NCI-H2107 treated with DMSO at 0.1 percent for 48 hours (cell line): ENCODE data around the gene CD248.
"Not testable (repeated sequence)": the region's sequence is repeated elsewhere in the genome, so short reads cannot be mapped to it uniquely, and the experiment has no call there.

Experiments
- DNase-seq: peaks from one replicate; lab custom pipeline; 2025; ENCODE audit not compliant: unreplicated experiment; lab: John Stamatoyannopoulos, UW

The CD248 gene

DNA sequence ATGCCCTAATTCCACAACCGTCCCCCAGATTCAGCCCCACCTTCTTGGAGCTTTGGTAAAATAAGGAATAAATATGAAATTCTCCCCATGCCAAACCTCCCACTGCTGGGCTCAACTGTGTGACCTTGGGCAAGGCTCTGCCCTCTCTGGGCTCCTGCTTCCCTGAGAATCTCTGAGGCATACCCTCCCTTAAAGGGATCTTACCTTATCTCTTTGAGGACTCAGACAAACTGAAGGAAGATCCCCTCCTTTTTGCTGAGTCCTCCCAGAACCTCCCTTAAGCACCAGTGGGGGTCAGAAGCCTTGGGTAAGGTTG, 2.7 kb downstream of the CD248 start:
- no peak for DNase-seq

DNA sequence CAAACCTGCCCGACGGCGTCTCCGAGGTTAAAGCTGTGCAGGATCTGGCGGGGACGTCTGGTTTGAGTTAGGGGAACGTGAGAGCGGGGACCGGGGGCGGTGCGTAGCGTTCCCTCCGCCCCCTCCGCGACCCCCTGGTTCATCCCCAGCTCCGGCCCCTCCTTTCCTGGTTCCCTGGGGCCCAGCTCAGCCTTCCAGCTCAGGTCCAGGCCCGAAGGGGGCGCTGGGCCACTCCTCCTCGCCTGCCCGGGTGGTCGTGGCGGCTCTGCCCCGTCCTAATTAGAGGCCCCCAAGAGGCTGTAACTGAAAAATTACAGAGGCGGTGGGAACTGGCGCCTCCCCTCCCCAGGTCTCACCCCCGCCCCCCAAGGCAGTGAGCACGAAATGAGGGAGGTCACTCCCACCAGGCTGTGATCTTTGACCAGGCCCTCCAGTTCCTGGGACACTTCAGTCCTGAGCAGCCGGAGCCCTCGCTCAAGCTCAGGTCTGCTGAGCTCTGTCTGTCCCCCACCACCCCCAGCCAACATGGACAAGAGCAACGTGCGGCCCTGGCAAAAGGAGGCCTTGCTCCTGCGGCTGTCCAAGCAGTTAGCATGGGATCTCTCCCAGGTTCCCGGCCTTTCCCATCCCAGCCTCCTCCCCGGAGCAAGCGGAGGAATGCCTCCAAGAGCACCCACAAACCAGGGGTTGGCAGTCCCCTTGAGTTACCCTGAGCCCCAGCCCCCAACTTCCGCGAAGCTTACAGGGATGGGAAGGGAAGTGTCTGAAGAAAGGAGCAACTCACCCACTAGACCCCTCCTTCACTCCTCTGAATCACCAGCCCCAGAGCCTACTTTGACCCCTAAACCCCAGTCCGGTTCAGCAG, 3.3 kb downstream of the CD248 start:
- DNase-seq, result no peak

DNA sequence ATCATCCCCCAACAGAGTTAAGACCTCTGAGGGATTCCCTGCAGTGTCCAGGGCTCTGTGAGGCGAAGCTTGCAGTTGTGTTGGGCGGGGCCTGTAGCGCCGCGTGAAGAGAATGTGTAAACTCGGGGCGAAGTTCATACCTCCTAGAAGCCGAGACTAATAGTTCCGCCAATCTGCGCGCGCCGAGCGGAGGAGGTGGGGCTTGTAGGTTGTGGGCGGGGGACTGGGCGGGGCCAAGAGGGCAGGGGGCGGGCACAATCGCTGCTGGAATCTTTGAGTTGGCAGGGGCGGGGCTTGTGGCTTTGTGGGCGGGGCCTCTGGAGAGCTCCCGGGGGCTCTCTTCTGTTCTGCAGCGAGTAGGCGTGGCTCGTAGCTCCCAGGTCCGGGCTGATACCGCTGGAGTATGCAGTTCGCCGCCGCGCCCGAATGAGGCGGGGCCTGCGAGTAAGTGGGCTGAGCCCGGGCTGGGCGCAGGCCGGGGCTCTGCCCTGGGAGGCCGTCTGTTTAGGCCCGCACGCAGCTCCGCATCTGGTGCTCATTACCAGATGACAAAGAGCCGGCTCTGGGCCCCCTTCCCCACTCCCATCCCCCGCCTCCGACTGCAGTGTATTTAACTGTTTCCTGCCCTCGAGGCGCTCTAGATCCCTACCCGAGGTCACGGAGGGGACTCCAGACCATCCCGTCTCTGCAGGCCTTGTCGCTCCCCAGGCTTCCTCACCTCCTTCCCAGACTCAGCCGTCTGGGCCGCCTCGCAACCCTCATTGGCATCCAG, 4.1 kb downstream of the CD248 start:
- DNase-seq, result peak; percentile 83

DNA sequence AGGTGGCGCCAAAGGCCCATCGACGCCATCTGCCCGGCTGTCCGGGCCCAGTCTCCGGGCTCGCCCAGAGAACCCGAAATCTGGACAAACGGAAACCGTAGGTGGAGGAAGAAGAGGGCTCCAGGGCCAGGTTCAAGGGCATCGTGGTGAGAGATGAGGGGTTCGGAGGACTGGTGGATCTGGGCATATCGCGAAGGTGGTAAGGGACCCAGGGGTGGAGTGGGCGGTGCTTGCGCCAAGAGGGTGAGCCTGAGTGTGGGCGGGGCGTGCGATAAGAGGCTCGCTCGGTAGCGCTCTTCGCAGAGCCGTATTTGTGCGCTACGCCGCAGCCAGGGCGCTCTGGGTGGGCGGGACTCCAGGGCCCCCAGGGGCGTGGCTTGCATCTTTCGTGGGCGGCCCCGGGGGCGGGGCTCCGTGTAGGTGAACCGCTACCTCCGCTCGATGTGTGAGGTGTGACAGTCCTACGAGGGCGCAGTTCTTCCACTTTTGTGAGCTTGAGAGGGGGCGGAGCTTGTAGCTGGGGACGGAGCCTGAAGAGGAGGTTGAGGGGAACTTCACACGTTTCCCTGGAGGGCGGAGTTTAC, 4.8 kb downstream of the CD248 start:
- DNase-seq, result peak; percentile 83

DNA sequence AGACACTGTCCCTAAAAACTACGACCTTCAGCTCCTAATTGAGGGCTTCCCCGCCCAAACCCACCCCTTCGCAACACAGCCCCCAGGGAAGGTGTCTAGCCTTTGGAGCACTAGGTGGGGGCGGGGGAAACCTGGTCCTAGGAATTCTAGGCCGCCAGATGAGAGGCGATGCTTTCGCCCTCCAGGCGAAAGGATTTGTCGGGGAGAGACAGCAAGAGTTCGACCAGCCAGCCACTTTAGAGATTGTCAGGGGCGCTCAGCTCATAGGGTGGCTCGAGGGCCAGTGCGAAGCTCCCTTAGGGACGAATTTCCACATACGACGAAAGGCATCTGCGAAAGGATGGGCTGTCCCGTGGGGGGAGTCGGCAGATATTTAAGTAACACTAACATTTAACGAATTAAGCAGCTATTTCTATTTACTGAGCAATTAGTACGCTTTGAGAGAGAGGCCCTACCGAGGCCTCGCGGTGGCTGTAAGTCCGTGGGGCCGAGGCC, 5.3 kb downstream of the CD248 start:
- no peak for DNase-seq

DNA sequence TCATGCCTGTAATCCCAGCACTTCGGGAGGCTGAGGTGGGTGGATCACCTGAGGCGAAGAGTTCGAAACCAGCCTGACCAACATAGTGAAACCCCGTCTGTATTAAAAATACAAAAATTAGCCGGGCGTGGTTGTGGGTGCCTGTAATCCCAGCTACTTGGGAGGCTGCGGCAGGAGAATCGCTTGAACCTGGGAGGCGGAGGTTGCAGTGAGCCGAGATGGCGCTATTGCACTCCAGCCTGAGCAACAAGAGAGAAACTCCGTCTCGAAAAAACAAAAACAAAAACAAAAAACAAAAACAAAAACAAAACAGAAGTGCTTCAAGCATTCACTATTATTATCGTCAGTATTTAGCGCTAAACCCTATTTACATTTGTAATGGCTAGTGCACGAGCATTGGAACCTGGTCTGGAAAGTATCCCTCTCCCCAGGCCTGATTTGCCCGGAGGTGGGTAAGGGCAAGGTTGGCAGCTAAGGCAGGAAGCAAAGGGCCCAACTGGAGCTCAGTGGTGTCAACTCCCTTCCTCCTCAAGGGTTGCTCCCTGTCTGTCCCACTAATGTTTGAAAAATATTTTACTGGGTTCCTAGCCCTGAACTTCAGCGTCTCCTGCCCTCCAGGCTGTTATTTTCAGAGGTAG, 5.9 kb downstream of the CD248 start:
- not testable (repeated sequence) for DNase-seq

DNA sequence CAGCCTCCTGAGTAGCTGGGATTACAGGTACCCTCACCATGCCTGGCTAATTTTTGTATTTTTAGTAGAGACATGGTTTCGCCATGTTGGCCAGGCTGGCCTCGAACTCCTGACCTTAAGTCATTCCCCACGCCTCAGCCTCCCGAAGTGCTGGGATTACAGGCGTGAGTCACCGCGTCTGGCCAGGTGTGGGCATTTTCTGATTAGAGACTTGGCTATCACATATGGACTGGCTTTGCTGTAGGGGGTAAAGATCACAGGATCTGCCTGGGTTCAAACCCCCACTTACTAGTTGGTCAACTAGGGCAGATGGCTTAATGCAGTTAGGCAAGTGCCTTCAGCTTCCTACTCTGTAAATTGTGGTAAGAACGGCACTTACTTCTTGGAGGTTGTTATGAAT, 6.5 kb downstream of the CD248 start:
- no peak for DNase-seq

DNA sequence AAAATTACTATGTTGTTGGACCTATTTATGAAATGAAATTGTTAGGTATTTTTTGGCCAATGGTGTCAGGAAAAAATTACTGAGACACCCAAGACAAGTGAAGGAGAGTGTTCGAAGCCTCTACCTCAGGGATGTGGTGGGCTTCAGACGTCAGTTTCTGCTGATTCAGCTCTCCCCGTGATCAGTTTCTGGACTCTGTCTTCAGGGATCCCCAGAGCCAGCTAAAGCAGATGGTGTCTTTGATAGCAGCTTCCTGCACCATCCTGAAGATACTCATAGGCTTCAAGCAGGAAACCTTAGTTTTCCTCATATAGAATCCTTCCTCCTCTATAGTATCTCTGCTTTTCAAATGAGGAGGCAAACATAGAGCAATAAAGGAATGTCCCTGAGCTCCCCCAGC, 7.4 kb downstream of the CD248 start:
- DNase-seq, result no peak

DNA sequence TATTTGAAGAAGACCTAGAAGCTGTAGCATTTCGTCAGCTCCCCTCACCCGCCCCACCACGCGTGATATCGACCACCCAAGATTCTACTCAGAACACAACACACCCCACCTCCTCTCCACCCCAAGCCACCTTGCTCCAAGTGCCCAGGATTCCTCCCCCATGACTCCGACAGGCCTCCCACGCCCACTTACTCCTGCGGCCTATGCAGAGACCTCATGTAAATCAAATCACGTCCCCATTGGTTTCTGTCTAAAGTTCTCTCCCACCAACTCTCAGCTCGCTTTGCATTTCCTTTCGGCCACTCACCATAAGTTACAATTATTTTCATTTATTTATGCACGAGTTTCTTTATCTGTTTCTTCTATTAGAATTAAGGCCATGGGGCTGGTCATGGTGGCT, 14.2 kb downstream of the CD248 start:
- DNase-seq, result no peak

DNA sequence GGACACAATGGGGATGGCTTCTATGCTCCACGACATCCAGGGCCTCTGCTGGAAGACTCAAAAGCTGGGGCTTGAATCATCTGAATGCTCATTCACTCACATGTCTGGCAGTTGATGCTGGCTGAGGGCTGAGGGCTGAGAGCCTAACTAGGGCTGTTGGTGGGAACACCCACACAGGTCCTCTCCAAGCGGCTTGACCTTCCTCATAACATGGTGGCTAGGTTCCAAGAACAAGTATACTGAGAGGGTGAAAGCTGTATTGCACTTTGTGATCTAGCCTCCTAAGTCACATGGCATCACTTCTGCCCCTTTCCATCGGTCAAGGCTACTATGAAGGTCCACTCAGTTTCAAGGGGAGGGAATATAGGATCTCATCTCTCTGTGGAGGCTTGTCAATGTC, 17.7 kb downstream of the CD248 start:
- DNase-seq, result no peak

DNA sequence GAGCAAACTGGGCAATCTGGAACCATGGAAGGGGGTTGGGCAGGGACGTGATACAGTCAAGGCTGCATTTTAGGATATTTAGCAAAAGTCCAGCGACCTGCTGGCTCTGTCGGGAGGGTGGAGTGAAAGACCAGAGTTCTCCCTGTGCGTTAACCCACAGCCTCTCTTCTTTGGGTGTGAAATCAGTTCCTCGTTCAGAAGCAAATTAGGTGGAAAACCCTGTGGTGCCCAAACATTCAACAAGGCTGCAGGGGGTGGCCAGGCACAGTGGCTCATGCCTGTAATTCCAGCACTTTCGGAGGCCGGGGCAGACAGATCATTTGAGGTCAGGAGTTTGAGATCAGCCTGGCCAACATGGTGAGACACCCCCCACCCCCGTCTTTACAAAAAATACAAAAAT, 19.2 kb downstream of the CD248 start:
- DNase-seq, result no peak

DNA sequence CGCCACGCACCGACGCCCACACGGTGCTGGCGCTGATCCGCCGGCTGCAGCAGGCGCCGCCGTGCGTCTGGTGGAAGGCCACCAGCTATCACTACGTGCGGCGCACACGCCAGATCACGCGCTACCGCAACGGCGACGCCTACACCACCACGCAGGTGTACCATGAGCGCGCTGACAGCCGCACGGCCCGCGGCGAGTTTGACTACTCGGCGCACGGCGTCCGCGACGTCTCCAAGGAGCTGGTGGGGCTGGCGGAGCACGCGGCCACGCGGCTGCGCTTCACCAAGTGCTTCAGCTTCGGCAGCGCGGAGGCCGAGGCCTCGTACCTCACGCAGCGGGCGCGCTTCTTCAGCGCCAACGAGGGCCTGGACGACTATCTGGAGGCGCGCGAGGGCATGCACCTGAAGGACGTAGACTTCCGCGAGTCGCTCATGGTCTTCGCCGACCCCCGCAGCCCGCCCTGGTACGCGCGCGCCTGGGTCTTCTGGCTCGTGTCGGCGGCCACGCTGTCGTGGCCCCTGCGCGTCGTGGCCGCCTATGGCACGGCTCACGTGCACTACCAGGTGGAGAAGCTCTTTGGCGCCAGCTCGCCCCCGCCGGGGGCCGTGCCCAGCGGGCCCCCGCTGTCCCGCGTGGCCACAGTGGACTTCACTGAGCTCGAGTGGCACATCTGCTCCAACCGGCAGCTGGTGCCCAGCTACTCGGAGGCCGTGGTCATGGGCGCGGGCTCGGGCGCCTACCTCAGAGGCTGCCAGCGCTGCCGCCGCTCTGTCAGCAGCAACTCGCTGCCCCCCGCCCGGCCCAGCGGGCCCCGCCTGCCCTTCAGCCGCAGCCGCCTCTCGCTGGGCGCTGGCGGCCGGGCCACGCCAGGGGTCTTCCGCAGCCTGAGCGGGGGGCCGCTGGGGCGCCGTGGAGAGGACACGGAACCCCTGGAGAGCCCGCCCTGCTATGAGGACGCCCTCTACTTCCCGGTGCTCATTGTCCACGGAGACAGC, 21.9 kb downstream of the CD248 start:
- DNase-seq, result no peak

DNA sequence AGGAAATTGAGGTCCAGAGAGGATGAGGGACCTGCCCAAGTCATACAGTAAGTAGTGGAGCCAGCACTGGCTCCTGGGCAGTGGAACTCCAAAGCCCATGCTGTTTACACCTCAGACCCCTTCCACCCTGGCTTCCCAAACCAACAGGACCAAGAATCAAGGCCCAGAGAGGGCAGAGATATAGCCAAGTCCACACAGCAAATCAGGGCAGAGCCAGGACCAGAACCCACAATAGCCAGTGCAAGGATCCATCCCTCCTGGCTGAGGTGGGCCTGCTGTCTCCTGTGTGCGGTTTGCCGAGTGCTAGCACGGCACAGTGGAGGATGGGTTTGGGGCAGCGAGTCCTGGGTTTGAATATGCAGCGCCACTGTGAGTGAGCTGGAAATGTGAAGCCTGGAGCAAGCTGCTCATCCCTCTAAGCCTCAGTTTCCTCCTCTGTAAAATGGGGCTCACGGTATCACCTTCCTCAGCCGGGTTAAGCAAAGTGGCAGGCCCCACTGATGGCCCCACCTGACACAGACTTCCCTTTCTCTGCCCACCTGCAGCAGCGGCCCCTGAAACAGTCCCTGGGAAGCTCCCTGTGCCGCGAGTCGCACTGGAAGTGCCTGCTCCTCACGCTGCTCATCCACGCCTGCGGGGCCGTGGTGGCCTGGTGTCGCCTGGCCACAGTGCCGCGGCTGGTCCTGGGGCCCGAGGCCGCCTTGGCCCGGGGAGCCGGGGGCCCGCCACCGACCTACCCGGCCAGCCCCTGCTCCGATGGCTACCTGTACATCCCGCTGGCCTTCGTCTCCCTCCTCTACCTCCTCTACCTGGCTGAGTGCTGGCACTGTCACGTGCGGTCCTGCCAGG, 22.8 kb downstream of the CD248 start:
- DNase-seq, result no peak

DNA sequence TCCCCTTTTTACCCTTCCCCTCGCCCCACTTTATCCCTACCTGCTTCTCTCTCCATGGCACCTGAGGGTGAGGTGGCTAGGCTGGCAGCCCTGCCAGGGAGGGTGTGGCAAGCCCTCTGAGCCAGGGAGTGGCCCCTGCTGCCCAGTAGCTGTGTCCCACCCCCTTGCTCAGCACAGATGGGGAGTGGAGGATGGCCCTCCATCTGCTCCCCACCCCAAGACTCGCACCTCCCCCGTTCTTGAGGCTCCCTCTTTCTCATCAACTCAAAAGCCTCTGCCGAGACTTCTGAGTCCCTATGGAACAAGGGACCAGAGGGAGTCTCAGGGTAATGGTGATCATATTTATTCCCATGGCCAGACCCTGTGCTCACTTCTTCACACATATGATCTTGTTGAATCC, 23.5 kb downstream of the CD248 start:
- DNase-seq, result no peak

DNA sequence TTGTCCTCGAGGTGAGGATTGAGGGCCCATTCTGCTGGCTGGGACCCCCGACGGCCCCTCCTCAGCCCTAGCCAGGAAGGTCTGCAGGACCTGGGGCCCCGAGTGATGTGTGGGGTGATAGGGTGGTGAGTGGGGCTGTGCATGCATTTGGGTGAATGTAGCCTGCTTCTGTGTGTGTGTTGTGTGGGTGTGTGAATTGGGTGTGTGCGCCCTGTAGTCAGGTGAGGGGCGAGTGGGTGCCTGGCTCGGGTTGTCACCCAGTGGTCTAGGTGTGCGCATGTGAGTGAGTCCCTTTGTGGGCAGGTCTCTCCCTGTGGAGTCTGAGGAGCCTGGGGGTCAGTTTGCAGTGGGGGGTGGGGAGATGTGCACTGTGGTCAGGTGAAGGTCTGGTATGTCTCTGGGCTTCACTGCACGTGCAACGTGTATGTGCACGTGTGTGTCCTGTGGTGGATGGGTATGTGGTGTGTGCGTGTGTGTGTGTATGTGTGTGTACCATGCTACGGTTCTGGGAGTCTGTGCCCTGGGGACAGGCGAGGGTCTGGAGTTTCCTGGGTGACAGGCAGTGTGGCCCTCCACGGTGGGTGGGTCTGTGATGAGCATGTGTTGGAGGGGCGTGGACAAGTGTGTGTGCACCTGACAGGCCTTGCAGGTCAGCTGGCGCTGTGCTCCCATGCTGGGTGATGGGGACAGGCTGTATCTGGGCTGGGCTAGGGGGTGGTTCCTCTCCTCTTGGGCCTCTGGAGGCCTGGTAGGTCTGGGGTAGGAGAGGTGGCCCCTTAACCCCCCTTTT, 24.1 kb downstream of the CD248 start:
- no peak for DNase-seq

DNA sequence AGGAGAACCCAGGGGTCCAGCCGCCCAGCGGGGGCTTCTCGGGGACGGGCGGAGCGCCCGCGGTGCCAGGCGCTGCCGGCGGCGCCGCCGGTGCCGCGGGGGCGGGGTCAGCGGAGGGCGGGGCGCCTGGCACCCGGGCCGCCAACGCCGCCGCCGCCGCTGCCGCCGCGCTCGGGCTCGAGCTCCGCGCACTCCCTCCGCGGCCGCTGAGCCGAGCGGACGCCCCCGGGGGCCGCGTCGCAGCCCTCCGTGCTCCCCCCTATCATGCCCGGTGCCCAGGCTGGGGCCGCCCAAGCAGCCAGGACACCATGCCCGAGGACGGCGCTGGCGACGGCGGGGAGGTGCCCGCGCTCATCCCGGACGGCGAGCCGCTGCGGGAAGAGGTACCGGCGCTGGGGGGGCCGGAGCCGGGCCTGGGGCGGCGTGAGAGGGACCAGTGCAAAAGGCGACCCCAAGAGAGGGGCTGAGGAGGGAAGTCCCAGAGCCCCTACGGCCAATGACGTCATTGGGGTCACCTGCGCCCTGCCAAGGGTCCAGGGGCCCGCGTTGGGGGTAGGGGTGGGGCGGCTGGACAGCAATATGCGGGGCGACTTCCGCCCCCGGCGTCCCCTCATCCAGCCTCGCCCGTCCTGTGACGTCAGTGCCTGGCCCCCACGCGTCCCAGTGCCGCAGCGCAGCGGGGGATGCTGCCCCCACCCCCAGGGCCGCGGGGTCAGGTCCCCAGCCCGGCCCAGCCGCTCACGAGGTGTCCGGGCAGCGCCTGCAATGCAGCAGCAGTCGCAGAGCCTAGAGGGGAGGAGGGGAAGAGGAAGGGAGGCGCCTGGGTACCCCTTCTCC, 24.9 kb downstream of the CD248 start, which contains the start of gene TMEM151A:
TMEM151A (plus strand) TSS at position 189 of the 837 bp plus-strand sequence; CDS start at position 309, 120 bp downstream.
- DNase-seq, result no peak

DNA sequence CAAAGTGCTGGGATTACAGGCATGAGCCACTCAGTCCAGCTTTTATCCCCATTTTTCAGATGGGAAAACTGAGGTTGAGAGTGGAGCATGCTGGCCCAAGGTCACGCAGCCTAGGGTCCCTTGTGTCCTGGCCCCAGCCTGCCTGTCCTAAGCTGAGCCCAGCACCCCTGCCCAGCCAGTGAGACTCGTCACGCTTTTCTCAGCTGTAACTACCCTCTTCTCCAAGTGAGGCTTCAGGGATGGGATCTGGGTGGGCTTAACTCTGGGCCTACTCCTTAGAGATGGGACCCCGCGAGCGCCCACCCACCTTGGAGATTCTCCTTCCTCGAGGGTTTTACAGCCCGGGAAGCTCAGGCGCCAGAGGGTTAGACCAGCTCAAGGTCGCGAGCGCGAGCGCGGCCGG, 25.5 kb downstream of the CD248 start:
- DNase-seq, result no peak

DNA sequence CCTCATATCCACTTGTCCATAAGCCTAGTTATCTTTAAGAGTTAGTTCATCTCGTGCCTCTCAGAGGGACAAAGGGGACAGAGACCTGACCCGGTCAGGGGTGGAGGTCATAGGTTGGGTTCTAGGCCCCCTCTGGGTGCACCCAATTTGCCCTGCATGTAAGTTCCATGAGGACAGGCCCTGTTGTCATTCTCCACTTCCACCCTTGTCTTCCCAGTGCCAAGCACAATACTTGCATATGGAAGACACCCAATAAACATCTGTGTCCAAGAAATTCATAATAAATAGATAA, 26.6 kb downstream of the CD248 start:
- no peak for DNase-seq
